Stimulated activated CD8-positive, alpha-beta memory T cell treated with anti-CD3 and anti-CD28 coated beads, Interleukin-7, amount 100 ng/mL, for 24 hours (primary cell): ENCODE measurements around the gene RFXANK.
"Not testable (repeated sequence)": the region's sequence is repeated elsewhere in the genome, so short reads cannot be mapped to it uniquely, and the experiment has no call there.

Source experiments
- DNase-seq: peaks from one replicate; pipeline ENCODE4 v3.0.0-alpha.2; 2020; ENCODE audit warnings: low read depth

Gene RFXANK

DNA sequence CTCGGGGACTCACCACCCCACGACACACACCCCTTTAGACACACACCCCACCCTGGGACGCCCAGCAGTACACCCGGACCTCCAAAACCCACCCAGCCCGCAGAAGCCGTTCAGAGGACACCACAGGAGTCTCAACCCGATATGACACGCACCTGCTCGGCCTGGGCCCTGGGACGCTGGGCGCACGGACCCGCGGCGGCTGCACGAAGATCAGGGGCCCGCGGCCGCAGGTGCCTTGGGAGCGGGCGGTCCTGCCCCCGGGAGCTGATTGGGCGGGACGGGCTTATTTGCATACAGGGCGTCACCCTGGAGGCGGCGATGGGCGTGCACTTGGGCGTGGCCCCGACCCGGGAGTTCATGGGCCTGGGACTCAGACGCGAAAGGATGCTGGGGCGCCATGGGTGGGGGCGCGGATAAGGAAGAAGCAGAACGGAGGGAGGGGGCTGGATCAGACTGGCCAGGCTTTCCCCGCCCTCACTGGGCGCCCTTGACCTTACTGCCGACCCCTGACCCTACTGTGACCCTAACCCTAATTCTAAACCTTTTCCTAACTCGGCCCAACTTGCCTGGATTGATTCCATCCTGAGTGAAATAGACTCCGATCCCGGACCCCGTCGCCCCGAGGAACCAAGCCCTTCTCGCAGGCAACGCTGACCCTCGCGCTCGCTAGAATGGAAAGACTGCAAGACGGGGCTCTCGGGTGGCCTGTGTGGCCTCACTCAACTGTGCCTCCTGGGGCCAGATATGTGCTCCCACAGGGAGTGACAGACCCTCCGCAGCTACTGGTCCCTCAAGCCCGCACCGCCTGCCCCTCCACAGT, 21.8 kb upstream of the RFXANK start, which contains the start of gene MEF2B:
Gene MEF2B, minus strand, starts transcription at position 211 of the 820 bp plus-strand sequence. CDS start 19,528 bp downstream, outside the sequence.
- DNase-seq = peak; percentile 49

DNA sequence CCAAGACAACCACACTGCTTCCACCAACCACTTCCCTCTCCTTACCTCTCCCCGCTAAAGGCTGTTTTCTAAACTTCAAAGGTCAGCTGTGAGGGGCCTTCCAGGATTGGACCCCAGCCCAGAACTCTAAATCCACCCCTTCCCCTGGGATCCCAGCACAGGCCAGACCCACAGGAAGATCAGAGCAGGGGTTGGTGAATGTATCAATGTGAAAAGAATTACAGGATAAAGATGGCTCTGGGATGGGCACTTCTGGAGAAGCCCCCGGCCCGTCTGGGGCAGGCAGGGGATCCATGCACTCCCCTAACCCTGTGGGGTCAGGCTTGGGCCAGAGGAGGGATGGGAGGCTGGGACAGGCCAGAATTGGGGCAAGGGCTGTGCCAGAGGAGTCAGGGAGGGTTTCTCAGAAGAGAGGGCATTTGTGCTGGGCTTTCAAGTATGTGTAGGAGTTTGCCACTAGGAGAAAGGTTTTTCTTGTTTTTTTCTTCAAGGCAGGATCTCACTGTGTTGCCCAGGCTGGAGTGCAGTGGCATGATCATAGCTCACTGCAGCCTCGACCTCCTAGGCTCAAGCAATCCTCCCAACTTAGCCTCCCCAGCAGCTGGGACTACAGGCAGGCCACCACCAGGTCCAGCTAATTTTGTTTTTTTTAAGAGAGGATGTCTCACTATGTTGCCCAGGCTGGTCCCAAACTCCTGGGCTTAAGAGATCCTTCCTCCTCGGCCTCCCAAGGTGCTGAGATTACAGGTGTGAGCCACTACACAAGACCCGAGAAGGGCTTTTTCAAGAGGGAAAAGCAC, 21.0 kb upstream of the RFXANK start:
- DNase-seq = no peak

DNA sequence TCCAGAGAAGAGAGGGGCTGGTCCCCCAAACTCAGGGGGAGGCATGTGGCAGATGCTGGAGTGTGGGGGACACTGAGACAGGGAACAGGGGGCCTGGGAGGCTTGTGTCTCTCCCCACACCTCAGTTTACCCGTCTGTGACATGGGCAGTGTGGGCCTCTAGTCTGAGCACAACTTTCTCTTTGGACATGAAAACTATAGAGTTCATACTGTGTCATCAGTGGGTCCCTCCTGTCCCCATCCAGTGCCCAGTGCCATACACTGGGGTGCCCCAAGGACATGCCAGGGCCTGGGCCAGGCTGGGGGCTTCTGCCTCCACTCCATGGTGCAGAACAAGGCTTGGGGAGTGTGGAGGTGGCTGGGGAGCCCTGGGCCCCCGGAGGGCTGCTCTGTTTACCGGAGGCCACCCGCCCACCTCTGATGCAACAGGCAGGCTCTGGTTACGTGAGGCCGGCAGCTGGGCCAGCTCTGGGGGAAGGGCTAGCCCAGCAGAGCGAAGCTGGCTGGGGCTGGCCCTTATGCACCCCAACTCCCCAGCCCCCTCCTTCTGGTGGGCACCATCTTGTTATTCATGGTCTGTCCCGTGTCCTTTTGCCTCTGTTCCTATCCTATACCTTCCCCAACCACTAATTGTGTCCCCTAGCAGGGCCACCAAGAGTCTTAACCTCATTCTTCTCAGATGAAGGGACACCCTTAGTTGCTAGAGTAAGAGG, 20.1 kb upstream of the RFXANK start:
- no peak for DNase-seq

DNA sequence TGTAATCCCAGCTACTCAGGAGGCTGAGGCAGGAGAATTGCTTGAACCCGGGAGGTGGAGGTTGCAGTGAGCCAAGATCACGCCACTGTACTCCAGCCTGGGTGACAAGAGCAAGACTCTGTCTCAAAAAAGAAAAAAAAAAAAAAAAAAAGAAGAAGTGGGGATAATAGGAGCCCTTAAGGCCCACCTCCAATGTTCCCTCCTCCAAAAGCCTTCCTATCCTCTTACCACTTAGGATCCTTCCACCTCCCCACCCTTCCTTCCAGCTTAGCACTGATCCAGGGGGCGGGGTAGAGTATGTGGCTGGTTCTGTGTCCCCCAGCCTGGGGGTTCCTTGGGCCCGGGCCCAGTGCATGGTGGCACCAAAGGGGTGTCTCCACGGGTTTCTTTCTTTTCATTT, 18.8 kb upstream of the RFXANK start:
- DNase-seq = not testable (repeated sequence)

DNA sequence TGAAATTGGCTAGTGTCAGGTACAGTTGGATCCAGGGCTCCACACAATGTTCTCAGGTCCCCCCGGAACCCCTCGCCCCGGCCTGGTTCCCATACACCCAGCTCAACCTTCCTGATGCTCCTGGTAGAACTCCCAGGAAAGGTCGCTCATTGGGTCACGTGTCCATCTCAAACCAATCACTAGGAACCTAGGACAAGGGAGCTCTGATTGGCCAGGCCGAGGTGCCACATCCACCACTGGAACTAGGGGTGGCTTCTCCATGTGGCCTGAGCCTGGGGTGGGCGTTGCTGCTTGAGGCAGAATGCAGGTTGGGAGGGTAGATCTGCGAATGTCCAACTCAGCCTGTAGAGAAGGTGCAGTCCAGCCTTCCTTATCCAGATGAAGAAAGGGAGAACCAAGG, 15.1 kb upstream of the RFXANK start:
- DNase-seq = no peak

DNA sequence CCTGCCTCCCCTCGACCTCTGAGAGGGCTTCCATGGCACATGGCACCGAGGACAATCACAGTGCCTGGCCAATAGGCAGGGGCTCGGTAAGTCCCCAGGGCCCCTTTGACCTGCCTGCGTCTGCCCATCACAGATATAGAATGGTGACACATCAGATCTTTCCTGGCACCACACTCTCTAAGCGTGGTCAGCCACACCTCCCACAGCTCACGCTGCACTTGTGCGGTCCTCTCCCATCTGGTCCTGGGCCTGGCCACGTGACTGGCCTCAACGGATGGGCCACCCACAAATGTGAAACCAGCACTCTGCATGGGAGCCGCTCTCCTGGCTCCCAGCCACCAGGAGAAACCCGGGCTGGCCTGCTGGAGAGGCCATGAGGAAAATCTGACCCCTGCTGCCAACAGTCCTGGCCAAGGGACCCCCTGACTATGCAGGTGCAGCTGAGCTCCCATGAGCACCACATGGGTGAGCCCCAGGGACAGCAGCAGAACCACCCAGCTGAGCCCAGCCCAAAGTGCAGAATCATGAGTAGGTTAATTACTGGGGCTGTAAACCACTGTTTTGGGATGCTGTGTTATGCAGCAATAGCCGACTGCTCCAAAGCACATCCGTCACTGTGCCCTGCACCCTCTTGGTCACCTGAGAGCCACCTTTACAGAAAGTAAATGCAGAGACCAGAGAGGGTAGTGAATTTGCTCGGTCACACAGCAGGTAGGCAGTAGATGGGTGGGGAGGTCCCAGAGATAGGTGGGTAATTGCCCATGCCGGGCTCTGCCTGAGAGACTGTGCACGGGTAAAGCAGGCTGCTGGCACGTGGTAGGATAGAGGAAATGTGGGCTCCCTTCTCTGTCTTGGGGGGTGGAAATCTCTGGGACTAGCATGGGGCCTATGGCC, 12.3 kb upstream of the RFXANK start:
- DNase-seq = no peak

DNA sequence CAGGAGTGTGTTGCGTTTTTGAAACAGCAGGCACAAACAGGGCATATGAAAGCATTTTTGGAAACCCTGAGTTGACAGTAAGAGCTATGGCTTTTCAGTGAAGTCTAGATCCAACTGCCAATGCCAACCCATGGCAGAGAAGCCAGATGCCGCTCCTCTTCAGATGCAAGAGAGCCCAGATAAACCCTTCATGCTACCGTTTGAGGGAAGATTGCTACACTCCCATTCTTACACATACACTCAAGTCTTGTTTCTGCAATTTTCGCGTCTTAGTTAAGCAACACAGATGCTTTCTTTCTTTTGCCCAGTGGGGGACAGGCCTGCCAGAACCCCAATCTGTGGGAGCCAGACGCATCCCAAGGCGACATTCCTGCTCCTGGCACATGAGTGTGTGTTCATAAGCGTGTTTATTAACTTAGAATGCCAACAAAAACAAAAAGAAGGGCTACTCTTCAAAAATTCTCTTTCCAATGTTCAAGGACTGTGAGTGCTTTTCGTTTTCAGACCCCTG, 10.5 kb upstream of the RFXANK start:
- no peak for DNase-seq

DNA sequence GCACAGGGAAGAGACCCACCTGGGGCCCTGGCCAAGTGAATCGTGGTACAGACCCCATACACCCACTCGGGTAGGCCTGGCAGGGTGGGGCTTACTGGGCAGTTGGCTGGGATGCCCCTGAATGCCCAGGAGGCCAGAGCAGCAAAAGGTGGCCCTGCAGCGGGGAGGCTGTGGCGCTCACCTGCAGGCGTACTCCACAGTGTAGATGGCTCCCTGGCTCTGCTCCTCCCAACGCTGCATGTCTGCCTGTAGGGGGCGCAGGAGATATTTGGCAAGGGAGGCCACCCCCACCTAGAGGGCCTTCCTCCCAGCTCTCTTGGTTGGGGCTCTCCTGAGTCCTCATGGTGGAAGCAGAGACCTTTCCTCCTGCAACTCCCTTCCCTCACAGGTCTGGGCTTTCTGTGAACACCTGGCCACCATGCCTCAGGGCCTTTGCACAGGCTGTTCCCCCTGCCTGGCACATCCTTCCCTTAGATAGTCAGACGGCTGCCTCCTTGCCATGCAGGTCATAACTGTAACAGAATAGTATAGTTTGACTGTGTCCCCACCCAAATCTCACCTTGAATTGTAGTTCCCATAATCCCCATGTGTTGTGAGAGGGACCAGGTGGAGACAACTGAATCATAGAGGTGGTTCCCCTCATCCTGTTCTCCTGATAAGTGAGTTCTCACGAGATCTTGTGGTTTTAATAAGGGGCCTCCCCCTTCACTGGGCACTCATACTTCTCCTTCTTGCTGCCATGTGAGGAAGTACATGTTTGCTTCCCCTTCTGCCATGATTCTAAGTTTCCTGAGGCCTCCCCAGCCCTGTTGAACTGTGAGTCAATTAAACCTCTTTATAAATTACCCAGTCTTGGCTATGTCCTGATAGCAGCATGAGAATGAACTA, 6.0 kb upstream of the RFXANK start:
- DNase-seq = peak; percentile 41

DNA sequence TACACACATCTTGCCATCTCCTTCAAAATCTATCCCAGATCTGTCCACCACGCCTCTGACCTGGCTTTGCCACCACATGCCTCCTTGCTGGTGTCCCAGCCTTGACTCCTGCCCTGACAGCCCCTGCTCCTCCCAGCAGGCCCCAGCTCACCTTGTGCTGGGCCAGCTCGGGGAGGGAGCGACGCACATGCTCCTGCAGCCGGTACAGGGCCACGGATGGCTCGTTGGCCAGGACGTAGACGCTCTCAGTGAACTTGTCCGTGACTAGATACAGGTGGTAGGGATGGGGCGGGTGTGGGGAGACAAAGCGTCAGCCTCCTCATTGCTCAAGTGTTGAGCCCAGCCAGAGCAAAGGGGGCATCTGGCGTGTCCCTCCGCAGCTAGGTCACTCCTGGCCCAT, 5.3 kb upstream of the RFXANK start:
- DNase-seq = no peak

DNA sequence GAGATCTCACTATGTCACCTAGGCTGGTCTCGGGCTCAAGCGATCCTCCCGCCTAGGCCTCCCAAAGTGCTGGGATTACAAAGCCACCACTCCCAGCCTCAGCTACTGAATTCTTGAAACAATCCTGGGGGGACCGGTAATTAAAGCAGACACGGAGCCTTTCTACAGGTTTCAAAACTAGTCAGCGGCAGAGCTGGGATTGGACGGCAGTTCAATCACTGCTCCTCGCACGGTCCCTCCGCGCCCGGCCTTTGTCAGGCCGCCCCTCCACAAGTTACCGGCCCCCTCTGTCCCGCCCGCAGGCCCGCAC, 335 bp upstream of the RFXANK start:
- no peak for DNase-seq

DNA sequence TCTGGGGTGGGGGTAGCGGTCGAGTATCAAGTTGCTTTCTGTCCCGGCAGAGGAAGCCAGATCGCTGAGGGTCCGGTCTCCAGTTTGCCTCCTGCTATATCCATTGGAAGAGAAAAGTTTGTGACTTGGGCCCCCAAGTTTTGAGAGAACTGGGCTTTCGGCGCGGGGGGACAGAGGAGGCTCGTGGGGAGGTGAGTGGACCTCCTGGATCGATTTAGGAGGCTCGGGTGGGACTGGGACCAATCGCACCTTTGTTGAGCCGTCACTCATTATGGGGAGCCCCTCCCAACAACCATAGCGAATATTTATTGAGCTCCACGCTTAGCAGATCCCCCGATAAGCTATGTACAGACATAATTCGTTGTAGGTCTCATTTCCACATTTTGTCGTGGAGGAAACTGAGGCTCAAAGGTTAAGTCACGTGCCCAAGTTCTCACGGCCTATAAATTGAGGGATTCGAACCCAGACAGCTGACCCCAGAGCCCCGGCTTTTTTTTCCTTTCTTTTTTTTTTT, 909 bp downstream of the RFXANK start:
- no peak for DNase-seq

DNA sequence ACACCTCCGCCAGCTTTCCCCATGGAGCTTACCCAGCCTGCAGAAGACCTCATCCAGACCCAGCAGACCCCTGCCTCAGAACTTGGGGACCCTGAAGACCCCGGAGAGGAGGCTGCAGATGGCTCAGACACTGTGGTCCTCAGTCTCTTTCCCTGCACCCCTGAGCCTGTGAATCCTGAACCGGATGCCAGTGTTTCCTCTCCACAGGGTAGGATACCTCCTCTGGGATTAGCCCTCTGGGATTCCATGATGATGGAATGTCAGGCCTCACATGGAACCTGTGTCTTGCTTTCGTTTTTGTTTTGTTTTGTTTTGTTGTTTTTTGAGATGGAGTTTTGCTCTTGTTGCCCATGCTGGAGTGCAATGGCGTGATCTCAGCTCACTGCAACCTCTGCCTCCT, 1.9 kb downstream of the RFXANK start:
- no peak for DNase-seq

DNA sequence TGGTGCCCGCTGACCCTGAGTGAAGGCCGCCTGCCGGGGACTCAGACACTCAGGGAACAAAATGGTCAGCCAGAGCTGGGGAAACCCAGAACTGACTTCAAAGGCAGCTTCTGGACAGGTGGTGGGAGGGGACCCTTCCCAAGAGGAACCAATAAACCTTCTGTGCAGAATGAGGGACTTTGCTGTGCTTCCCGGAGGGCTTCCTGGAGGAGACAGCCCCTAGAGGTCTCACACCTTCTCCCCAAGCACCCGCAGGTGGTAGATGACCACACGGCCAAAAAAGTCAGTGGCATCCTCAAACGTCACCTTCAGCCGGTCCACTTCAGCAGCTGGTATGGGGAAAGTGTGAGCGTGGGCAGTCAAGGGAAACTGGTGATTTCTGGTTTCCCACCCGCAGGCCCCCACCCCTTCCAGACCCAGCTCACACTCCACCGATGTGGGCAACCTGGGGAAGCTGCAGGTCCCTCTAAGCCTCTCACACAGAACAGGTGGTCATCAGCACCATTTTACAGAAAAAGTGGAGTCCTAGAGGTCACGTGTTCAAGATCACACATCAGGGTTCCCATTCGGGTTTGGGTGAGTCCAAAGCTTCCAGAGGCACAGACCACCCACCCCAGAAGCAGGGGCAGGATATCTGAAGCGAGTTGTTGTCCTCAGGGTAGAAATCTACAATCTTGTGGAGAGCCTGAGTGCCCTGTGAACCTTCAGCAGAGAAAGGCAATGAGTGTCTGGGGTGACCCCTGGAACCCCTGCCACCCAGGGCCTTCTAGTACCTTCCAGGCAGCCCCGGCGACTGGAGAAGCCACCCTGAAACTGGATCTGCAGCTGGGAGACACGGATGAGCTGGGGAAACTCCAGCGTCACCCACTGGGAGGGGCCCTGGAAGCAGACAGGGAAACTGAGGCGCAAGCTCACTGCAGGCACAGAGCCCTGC, 9.9 kb downstream of the RFXANK start:
- DNase-seq = no peak

DNA sequence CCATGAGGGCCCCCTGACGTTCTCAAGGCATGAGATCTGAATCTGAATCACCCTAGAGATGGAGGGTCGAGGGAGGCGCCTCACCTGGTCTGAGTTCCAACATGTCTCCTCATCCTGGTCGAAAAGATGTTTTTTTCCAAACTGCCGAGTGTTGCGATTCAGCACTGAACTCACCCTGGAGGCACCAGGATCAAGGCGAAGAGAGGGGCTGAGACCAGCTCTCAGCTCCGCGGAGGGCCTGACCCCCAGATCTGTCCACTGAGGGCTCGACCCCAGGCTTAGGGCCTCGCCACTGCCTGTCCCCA, 10.6 kb downstream of the RFXANK start:
- no peak for DNase-seq

DNA sequence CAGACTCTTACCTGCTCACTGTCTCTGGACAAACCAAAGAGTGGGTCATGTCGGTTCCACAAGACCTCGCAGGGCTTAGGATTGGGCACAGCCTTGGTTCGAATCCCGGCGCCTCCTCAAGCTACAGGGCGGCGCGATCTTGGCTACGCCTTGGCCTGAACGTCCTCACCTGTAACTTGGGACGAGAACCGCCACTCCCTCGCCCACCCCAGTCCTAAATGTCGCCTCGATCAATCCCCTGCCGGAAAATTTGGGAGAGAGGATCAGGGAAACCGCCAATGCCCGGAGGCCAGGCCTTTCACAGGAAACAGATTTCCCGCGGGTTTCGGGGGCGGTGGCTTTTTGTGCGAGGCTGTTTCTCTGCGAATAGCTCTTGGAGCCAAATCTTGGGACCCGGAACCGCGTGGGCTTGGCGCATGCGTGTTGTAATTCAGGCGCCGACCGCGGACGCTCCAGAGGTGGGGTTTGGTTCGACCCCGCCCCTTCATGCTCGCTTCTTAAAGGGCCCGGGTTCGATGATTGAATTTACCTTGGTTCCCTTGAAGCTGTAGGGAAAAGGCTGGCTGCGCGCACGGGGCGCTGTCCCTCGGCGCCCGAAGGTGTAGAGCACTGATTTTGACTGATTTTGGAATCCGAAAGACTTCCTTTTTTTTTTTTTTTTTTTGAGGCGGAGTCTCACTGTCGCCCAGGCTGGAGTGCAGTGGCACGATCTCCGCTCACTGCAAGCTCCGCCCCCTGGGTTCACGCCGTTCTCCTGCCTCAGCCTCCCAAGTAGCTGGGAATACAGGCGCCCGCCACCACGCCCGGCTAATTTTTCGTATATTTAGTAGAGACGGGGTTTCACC, 11.2 kb downstream of the RFXANK start, which contains the start of gene NR2C2AP:
Gene NR2C2AP, minus strand, starts transcription at position 403 of the 845 bp plus-strand sequence. Its CDS starts 354 bp downstream, at position 49.
- peak; percentile 89 for DNase-seq

DNA sequence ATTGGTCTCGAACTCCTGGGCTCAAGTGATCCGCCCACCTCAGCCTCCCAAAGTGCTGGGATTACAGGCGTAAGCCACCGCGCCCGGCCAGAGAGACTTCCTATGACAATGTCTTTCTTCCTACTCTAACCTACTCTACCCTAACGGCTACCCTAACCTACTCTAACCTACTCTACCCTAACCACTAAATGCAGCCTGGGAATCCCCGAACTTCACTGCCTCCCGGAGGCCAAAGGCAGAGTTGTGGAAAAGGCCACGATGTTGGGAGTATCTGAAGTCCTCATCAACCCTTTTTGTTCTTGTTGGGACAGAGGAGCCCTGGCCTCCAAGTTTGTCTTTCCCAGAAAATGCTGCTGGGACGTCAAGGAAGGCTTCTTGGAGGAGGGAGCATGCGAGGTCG, 12.1 kb downstream of the RFXANK start:
- DNase-seq = no peak

DNA sequence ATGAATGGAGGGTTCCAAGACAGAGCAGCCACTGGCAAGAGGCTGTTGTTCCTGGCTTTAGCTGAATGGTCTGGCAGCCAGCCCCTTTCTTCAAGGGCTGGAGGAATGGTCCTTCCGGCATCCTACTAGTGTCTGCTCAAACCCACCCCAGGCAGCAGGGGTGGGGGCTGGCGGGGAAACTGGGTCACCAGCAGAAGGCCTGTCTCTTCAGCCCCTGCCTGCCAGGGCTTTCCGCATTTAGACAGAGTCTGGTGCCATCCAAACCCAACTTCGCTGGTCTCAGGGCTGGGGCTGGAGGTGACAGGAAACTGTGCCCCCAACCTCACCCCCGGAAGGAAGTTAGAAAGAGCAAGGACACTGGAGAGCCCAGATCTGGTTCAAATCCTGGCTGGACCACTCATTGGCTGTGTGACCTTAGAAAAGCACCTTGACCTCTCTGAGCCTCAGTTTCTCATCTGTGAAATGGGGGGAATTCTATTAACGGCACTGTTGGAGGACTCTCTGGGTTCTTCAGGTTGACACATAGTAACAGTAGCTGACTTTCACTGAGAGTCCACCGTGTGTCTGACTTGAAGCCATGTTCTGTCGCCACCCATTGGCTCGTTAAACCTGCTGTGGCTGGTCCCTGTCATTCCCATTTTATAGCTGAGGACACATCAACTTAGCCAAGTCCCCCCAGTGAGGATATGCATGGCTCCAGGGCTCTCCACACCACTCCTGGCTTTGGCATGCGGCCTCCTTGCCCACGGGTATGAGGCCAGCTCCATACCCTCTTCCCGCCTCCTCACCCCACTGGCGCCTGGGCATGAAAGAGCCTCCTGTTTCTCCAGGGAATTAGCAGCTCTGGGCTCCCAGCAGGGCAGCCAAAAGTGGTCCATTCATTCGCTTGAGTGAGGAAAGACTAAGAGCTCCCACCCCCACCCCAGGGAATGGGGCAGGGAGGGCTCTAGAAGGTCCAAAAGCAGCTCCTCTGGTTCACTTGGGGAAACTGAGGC, 13.7 kb downstream of the RFXANK start:
- DNase-seq = no peak
